ENCODE results near the gene ALDH7A1. TPM values are rescaled to one million over a fixed set of nuclear protein-coding genes. Genes with fewer than 3 reads are reported as not detected.
A peak's percentile ranks its signal among the peaks of the same experiment; 100 is the strongest.

The ALDH7A1 gene
- total RNA-seq, 1 donor from 2014 or later = 128 TPM

DNA sequence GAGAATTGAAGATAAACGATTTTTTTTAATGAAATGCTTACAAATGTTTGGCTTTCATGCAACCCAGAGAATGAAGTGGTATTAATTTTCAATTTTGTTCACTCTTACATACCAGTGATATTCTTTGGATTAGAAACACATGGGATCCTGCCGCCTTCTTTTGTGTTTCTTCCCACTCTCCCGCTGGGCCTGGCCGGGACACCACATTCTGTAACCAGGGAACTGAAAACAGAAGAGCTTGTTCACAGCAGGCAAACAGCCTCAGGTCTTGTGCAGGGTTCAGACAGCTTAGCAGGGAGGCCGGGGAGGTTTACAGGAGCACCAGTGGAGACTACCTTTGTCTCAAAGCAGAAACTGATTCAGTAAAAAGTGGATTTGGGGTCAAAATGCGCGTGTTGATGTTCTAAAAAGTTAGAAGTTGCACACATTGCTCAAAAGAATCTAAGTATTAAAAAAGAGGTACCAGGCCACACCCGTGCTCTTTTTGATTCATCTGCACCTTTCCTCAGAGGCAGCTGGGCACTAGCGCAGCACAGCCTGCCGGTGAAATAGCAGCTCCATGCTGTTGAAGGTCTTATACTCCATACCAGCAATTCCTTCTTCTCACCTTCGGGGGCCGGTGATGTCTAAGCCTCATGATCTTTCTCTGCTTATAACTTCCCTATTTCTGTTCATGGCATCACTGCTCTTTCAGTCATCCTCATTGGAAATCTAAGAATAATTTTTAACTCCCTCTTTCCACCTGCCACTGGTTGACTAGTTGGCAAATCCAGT, 104.7 kb downstream of the ALDH7A1 start:
- Mint-ChIP-seq H3K27ac (peak overlapping the region; percentile 65), H3K36me3 (peaks cover 6% of the 10 kb centered on the region), H3K4me3 (peak overlapping the region; percentile 56), H3K4me1 (peaks cover 50% of the 10 kb centered on the region), H3K9me3 (peaks cover 3% of the 10 kb centered on the region), H3K27me3 (ENCODE audit: insufficient read depth, low read depth) (peaks cover 13% of the 10 kb centered on the region)
- no peaks in the 10 kb centered on the region for H3K27me3 ChIP-seq
- no peaks in the 10 kb centered on the region for H4K20me1 ChIP-seq (ENCODE audit: low read depth)
- no peaks in the 10 kb centered on the region for H3K79me2 ChIP-seq (ENCODE audit: low read depth)
- peaks cover 11% of the 10 kb centered on the region for H3K36me3 ChIP-seq
- H2AFZ ChIP-seq (replicated peaks) = no peak overlapping the region
- no peaks in the 10 kb centered on the region for H3K9me3 ChIP-seq (ENCODE audit: low read depth)
- TF ChIP-seq EZH2phosphoT487 (IDR thresholded peaks at IDR 0.05) (peak; percentile 27), EZH2 (IDR thresholded peaks at IDR 0.05) (no peak)
- TF ChIP-seq, protein P1, sequence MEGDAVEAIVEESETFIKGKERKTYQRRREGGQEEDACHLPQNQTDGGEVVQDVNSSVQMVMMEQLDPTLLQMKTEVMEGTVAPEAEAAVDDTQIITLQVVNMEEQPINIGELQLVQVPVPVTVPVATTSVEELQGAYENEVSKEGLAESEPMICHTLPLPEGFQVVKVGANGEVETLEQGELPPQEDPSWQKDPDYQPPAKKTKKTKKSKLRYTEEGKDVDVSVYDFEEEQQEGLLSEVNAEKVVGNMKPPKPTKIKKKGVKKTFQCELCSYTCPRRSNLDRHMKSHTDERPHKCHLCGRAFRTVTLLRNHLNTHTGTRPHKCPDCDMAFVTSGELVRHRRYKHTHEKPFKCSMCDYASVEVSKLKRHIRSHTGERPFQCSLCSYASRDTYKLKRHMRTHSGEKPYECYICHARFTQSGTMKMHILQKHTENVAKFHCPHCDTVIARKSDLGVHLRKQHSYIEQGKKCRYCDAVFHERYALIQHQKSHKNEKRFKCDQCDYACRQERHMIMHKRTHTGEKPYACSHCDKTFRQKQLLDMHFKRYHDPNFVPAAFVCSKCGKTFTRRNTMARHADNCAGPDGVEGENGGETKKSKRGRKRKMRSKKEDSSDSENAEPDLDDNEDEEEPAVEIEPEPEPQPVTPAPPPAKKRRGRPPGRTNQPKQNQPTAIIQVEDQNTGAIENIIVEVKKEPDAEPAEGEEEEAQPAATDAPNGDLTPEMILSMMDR (IDR thresholded peaks at IDR 0.05) = peak; percentile 22
- H3K4me2 ChIP-seq = peak overlapping the region; percentile 67
- H3K27ac ChIP-seq = peak overlapping the region; percentile 83
- H3K4me1 ChIP-seq = peaks cover 42% of the 10 kb centered on the region
- peak overlapping the region; percentile 19 for H3K4me3 ChIP-seq
- H3F3A ChIP-seq (ENCODE audit: low read depth) = peaks cover 41% of the 10 kb centered on the region
- no peak overlapping the region for H3K9ac ChIP-seq
- DNase-seq (ENCODE audit: low spot score) = peak; percentile 79

DNA sequence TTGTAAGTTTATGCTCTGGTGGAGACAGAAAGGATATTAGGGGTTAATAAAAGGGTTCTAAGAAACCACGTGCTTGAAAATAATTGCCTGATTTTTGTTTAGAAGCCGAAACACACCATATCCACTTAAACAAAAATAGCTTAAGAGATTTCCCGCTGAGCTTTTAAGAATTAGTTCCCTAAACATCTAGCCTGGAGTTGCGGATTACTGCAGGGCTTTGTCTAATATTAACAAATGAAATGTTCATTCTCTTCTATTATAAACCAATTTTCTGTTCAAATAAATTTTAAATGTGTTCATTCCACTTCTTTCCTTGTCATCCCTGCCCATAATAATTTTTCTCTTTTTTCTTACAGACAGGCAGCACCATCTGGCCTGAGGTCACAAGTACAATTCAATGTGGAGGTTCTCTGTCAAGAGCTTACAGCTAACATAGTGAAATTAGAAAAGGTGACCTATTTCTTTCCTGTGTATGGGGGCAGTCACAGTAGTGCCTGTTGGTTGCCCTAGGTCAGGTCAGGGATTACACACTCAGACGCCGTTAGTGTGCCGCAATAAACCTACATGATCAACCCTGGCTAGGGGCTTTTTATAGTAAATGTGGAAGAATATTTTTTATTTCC, 106.5 kb downstream of the ALDH7A1 start:
- Mint-ChIP-seq H3K27me3 (ENCODE audit: insufficient read depth, low read depth) (peaks cover 13% of the 10 kb centered on the region), H3K36me3 (peaks cover 7% of the 10 kb centered on the region), H3K4me3 (peak overlapping the region; percentile 6), H3K27ac (no peak overlapping the region), H3K9me3 (peaks cover 3% of the 10 kb centered on the region), H3K4me1 (peaks cover 50% of the 10 kb centered on the region)
- H3K9ac ChIP-seq = no peak overlapping the region
- peak overlapping the region; percentile 67 for H3K4me2 ChIP-seq
- H3K27ac ChIP-seq = peak overlapping the region; percentile 83
- DNase-seq (ENCODE audit: low spot score) = peak; percentile 38
- H3K4me3 ChIP-seq = no peak overlapping the region
- H3K79me2 ChIP-seq (ENCODE audit: low read depth) = no peaks in the 10 kb centered on the region
- H3F3A ChIP-seq (ENCODE audit: low read depth) = peaks cover 41% of the 10 kb centered on the region
- H3K9me3 ChIP-seq (ENCODE audit: low read depth) = no peaks in the 10 kb centered on the region
- no peak overlapping the region for H2AFZ ChIP-seq (replicated peaks)
- no peaks in the 10 kb centered on the region for H4K20me1 ChIP-seq (ENCODE audit: low read depth)
- peaks cover 44% of the 10 kb centered on the region for H3K4me1 ChIP-seq
- H3K36me3 ChIP-seq = peaks cover 11% of the 10 kb centered on the region
- TF ChIP-seq EZH2phosphoT487 (IDR thresholded peaks at IDR 0.05) (no peak), EZH2 (IDR thresholded peaks at IDR 0.05) (no peak)
- TF ChIP-seq, protein P1 (IDR thresholded peaks at IDR 0.05) = no peak
- H3K27me3 ChIP-seq = no peaks in the 10 kb centered on the region

DNA sequence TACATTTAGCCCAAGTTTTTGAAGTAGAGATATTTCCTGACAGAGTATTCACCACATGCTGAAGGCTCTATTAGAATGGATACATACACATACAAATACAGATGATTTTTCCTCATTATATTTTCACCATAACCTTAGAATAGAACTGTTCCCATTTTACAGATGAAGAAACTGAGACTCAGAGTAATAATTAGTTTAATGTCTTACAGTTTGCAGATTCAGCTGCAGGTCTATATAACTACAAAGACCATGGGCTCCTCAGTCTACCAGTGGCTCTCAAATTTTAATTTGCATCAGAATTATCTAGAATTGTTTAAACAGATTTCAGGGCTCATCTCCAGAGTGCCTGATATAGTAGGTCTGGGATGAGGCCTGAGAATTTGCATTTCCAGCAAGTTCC, 107.4 kb downstream of the ALDH7A1 start:
- Histone ChIP-seq H3K4me1 (peaks cover 53% of the 10 kb centered on the region), H3K36me3 (peaks cover 11% of the 10 kb centered on the region), H3K79me2 (ENCODE audit: low read depth) (no peaks in the 10 kb centered on the region), H3K9ac (no peak overlapping the region), H3F3A (ENCODE audit: low read depth) (peaks cover 41% of the 10 kb centered on the region), H4K20me1 (ENCODE audit: low read depth) (no peaks in the 10 kb centered on the region), H3K4me3 (no peak overlapping the region), H3K27ac (no peak overlapping the region), H3K27me3 (no peaks in the 10 kb centered on the region), H3K4me2 (no peak overlapping the region), H2AFZ (replicated peaks) (no peak overlapping the region), H3K9me3 (ENCODE audit: low read depth) (no peaks in the 10 kb centered on the region)
- Mint-ChIP-seq H3K9me3 (peaks cover 3% of the 10 kb centered on the region), H3K27ac (no peak overlapping the region), H3K36me3 (peaks cover 14% of the 10 kb centered on the region), H3K4me3 (no peak overlapping the region), H3K27me3 (ENCODE audit: insufficient read depth, low read depth) (peaks cover 10% of the 10 kb centered on the region), H3K4me1 (peaks cover 49% of the 10 kb centered on the region)
- TF ChIP-seq EZH2phosphoT487 (IDR thresholded peaks at IDR 0.05) (no peak), EZH2 (IDR thresholded peaks at IDR 0.05) (no peak)
- TF ChIP-seq, protein P1 (IDR thresholded peaks at IDR 0.05) = no peak
- no peak for DNase-seq (ENCODE audit: low spot score)

All from neural progenitor cell (in vitro differentiated cells).